Astrocyte of the cerebellum (primary cell): ENCODE data around the gene ADGRD2.

Experiments
- DNase-seq: peaks from one replicate; pipeline ENCODE4 v3.0.0-alpha.2; 2011; ENCODE audit warnings: low read depth
- H3K4me3 ChIP-seq: 2 replicates; pipeline ENCODE4 v1.5.1; 2011; ENCODE audit warnings: mild to moderate bottlenecking, low read depth, low read length, moderate library complexity
- in situ Hi-C: cut with HindIII; loops from 2 replicates; pipeline ENCODE4 v1.10.0; 2017; ENCODE audit warnings: low sequenced_read_pairs
- TF ChIP-seq, protein P1 (sequence below): IDR thresholded peaks from 2 replicates; pipeline ENCODE4 v1.5.1; 2012; ENCODE audit warnings: low read length, low read depth, moderate library complexity, mild to moderate bottlenecking; ENCODE audit errors: missing control alignments

ADGRD2 gene

DNA sequence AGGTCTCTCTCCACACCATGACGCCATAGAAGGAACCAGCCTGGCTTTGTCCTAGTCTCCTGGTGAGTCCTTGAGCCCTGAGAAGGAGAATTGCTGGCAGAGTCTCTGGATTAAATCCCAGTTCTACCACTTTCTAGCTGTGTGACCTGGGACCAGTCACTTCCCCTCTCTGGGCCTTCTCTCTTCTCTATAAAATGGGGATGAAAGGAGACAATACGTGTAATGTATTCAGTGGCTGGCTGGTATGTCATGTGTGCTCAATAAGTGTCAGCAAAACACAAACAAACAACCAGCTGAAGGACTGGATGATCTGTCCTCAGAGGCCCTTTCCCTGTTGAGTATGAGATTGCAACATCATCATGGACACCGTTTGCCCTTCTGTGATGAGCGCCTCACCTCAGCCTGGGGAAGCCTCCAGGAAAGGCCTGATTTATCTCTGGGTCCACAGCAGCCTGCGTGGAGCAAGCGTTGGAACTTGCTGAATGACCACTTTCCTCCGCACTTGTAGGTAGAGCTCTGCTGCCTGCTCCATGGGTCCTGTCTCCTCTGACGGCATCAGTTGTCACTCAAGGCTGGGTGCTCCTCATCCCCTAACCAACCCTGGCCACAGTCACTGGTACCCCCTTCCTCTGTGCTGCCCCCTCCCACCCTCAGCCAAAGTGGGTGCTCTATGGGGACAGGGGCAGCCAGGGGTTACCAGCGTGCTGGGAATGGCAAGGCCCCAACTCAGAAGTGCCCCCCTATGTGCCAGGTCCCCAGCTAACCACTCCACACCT, 60.6 kb downstream of the ADGRD2 start:
- H3K4me3 ChIP-seq = no peak overlapping the region
- in situ Hi-C loops = no loop called here
- DNase-seq = no peak

DNA sequence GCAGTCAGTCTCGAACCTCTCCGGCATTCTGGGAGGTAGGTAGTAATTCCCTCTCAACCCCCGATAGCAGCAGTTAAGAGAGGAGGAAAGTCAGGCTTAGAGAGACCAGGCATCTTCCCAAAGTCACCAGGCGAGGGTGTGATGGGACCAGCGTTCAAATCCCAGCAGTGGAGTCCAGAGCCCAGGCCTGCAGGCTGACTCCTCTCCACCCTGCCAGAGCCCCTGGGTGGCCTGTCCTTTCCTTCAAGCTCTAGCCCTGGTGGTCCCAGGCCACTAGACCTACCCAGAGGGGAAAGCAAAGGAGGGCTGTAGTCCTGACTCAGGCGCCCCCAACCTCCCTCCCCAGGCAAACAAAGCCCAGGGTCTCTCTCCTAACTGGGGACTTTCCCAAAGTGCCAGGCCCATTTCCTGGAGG, 61.2 kb downstream of the ADGRD2 start:
- in situ Hi-C loops = no loop called here
- TF ChIP-seq, protein P1, sequence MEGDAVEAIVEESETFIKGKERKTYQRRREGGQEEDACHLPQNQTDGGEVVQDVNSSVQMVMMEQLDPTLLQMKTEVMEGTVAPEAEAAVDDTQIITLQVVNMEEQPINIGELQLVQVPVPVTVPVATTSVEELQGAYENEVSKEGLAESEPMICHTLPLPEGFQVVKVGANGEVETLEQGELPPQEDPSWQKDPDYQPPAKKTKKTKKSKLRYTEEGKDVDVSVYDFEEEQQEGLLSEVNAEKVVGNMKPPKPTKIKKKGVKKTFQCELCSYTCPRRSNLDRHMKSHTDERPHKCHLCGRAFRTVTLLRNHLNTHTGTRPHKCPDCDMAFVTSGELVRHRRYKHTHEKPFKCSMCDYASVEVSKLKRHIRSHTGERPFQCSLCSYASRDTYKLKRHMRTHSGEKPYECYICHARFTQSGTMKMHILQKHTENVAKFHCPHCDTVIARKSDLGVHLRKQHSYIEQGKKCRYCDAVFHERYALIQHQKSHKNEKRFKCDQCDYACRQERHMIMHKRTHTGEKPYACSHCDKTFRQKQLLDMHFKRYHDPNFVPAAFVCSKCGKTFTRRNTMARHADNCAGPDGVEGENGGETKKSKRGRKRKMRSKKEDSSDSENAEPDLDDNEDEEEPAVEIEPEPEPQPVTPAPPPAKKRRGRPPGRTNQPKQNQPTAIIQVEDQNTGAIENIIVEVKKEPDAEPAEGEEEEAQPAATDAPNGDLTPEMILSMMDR = no peak
- no peak for DNase-seq
- no peak overlapping the region for H3K4me3 ChIP-seq

More for the DNA sequence above, 60.6 kb downstream of the ADGRD2 start:
- TF ChIP-seq, protein P1 = no peak

DNA sequence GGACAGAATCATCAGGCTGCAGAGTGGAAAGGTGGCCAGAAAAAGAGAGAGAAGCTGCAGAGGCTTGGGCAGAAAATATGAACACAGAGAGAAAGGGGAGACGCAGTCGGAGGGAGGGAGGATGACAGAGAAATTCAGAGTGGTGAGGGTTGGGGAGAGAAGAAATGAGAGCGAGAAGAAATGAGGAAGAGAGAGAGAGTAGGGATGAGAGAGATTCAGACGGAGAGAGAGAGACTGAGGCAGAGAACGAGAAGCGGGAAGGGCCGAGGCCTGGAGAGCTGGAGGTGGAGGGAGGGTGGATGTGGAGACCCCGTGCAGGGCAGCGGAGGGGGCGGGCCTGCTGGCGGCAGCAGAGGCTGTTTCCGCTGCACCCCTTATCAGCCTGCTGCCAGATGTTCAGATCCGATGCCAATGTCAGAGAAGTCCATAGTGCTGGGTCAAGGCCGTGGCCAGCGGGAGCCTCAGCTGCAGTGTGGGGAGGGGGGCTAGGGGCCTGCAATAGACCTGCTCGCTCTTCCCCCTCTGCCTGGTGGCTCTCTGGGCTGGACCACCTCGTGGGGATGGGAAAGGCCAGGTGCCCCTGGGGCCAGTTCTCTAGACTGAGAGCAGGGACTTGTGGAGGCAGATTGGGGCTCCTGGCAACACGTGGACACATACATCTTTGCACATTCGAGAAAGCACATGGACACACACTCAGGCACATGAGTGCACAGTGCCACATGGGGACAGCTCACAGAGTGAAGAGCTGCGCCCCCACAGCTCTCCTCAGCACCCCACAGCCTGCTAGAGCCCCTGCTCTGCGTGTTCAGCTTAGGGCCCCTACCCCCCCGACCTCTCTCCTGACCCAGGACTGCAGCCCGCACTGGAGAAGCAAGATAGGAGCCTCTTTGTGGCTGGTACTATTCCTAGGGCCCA, 61.9 kb downstream of the ADGRD2 start:
- no peak for DNase-seq
- TF ChIP-seq, protein P1 = no peak
- H3K4me3 ChIP-seq = no peak overlapping the region
- in situ Hi-C loops = no loop called here

DNA sequence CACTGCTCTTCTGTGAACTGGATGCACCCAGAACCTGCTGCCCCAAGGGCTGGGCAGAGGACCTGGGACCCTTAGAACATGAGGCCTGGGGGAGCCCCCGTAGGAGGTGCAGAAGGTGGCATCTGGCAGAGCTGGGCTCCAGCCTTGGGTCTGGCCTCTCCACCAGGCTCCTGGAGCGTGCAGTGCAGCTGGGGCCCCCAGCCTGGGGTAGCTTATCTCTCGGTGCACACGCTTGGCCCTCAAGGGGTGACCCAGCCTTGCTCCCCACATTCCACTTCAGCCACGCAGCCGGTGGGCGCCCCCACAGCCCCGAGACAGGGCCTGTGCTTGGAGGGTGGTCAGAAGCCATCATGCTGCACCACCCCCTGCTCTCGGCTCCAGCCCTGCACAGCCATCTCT, 62.6 kb downstream of the ADGRD2 start:
- in situ Hi-C loops = no loop called here
- TF ChIP-seq, protein P1 = no peak
- no peak overlapping the region for H3K4me3 ChIP-seq
- DNase-seq = no peak

DNA sequence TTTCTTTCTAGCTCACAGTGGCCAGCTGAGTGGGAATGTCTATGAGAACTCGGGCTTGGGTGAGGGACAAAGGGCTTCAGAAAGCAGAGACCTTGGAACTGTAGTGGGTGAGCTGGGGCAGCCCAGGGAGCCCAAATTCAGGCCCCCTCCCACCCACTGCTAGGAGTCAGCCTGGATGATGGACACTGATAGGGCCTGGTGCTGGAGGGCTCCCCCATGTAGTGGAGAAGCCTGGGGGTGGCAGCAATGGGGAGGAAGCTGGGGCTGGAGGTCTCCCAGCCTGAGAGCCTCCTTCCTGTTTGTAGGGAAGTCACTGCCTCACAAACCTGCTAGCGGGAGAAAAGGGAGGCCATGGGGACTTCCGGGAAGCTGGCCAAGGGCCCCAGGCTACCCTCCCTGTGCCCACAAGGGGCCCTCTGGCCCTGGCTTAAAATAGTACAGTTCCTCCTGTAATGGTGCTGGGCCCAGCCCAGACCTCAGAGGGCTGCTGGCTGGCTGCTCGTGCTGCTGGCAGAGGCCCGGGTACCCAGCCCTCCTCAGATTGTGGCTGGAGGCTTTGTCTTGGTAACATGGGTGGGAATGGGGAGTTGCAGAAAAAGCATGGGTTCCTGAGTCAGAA, 63.2 kb downstream of the ADGRD2 start:
- TF ChIP-seq, protein P1 = no peak
- in situ Hi-C loops = no loop called here
- DNase-seq = no peak
- H3K4me3 ChIP-seq = no peak overlapping the region

DNA sequence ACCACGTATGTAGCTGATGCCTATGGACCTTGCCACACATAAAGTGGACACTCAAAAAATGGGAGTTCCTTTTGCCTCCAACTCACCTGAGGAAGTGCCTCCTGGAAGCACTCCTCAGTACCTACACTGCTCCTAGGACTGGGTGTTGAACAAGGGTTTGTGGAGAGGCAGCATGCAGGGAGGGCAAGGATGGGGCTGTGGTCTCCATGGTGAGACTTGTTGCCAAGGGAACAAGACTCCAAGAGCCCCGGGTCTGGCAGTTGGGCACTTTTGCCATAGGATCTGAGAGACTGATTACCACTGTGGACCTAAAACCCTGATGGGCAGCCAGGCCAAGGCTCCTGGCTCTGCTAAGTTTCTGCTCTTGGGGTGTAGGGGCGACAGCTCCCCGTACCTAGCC, 63.9 kb downstream of the ADGRD2 start:
- H3K4me3 ChIP-seq = no peak overlapping the region
- TF ChIP-seq, protein P1 = no peak
- no peak for DNase-seq
- in situ Hi-C loops = no loop called here
